ENCODE results near the gene PLCL2. TPM values are rescaled to one million over a fixed set of nuclear protein-coding genes. Genes with fewer than 3 reads are reported as not detected.

Gene PLCL2
- 1.4 and 1.6 TPM in 2 replicates for total RNA-seq (2014; rRNA removed; shearing (Covaris generic))

DNA sequence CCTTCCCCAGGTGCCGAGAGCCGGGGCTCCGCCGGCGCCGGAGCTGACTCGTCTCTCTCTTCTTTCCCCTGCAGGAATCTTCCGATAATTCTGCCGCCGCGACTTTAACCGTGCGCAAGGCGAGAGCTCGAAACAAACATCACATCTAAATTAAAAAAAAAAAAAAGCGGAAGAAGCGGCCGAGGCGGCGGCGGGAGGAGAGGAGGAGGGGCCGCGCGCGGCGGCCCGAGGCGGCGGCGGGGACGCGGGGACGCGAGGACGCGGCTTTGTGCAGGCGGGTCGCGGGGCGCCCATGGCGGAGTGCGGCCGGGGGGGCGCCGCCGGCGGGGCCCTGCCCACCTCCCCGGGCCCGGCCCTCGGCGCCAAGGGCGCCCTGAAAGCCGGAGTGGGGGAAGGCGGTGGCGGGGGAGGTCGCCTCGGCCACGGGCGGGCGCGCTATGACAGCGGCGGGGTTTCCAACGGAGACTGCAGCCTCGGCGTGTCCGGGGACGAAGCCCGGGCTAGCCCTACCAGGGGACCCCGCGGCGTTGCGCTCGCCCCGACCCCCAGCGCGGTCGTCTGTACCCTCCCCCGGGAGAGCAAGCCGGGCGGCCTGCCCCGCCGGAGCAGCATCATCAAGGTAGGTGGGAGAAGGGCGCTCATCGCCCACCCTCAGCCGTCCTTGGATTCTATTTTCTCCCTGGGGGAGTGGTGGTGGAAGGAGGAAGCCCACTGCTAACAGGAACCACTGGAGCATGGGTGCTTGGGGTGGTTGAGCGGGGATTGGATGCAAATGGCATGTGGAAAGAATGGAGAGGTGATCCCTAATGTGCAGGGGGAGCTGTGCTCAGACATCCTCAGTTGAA lies at the start of gene PLCL2:
PLCL2 (plus strand) TSS at position 208 of the 845 bp plus-strand sequence; CDS start at position 293, 85 bp downstream.
- Histone ChIP-seq H3K27ac (no peak within 1 kb of the TSS), H3K27me3 (no peaks in the 10 kb centered on the region), H3K9me3 (replicated peaks) (no peaks in the 10 kb centered on the region), H3K4me1 (no peaks in the 10 kb centered on the region), H3K36me3 (no peaks in the 10 kb centered on the region), H3K4me3 (peak within 1 kb of the TSS; percentile 75)
- peak; percentile 23 to 43 for DNase-seq

DNA sequence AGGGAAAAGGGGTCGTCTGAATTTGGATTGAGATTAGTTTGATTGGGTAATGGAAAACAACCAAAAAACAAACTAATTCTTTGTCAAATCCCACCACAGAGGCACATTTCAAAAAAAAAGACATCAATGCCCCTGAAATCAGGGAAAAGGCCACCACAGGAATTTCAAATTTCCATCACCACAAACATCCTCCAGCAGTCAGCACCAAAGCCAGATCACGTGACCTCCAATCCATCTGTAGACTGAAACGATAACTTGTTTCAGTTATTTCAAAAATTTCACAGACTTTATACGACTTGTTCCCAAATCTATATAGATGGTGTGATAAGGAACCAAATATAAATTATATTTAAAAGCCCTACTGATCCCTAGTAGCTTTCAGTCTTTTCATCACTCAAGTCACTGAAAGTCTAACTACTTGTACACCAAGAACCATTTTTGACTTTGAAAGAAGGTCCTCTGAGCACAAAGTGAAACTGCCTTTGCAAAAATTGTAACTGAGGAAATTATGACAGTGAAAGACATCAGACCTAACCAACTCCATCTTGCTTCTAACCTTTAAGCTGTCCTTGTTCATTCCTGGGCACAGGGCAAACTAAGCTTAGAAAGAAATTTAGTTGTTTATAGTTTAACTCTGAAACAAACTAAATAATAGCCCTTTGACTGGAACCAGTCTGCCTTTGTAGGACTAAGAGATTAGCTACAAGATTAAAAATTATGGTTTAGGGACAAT lies 48.1 kb upstream of the PLCL2 start:
- Histone ChIP-seq H3K27me3 (no peaks in the 10 kb centered on the region), H3K9me3 (replicated peaks) (no peaks in the 10 kb centered on the region), H3K36me3 (no peaks in the 10 kb centered on the region), H3K27ac (no peak overlapping the region), H3K4me1 (peaks cover 2% of the 10 kb centered on the region; the same call in 1 of the 2 replicates), H3K4me3 (no peak overlapping the region)
- no peak for DNase-seq

DNA sequence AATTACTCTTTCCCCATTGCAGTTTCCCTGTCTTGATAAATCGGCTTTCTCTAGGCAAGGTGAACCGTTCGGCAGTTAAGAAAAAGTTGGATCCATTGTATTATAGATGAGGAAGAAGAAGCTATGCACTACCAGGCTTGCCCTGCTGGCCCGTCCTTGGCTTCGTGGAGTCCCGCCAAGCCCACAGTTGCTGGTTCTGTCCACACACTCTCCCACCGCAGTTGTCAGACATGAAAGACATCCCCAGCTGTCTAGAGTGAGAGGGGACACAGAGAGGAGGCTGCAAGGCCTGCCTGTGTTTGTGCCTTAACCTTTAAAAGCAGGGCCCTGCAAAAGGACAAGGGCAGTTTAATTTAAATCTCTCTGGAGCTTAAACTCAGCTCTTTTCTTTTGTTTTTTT lies 47.2 kb upstream of the PLCL2 start:
- Histone ChIP-seq H3K4me3 (no peak overlapping the region), H3K9me3 (replicated peaks) (no peaks in the 10 kb centered on the region), H3K27me3 (no peaks in the 10 kb centered on the region), H3K4me1 (peaks cover 2% of the 10 kb centered on the region; the same call in 1 of the 2 replicates), H3K36me3 (no peaks in the 10 kb centered on the region), H3K27ac (no peak overlapping the region)
- DNase-seq: peak; percentile 5 to 20

DNA sequence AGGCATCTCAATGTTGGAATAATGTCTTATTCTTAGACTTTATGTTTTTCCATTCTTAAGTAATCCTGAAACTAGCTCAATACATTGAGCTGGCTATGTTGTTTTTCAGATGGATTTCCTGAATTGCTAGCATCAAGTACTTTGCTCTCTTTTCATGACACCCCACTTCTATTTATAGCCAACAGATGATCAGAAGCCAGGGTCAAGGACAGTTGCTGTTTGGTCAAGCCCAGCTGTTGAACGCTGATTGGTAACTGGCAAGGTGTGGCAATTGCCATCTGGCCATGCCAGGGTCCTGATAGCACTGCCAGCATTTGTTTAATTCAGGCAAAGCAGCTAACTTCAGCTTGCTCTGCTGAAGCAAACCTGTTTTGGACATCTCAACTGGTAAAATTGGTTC lies 46.2 kb upstream of the PLCL2 start:
- Histone ChIP-seq H3K36me3 (no peaks in the 10 kb centered on the region), H3K4me3 (no peak overlapping the region), H3K27me3 (no peaks in the 10 kb centered on the region), H3K4me1 (peaks cover 2% of the 10 kb centered on the region; the same call in 1 of the 2 replicates), H3K9me3 (replicated peaks) (no peaks in the 10 kb centered on the region), H3K27ac (no peak overlapping the region)
- no peak for DNase-seq

DNA sequence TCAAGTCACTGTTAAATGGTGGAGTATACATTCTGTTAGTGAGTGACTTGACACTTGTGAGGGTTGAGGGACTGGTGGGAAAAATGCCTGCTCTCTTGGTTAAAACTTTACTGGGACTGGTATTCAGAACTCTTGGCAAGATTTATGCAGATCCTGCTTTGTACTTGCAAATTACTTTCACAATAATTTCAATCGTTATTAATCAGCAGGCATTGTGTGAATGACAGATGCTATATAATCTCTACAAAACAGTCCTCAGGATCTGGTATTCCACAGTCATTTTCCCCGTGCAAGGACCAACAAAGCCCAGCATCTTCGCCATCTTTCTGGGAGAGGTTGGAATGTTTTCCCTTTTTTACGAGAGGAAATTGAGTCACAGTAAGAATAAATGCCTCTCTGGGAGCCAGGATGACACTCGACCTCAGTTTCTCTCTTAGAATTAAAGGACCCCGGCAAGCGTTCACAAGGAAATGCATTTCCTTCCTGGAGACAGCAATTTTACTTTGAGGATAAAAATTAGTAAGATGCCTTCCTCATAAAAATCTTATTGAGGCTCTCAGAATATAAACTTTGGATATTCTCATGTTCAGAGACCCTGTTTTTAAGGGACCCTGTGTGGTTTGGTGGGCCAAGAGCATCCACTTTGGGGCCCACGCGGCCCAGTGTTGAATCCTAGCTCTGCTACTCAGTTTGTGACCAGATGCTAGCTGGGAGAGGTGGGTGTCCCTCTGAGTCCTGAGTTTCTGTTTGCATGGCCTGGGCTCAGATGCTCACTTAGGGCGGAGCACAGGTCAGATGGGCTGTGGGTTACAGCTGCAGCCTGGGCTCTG lies 45.3 kb upstream of the PLCL2 start:
- no peak overlapping the region for H3K4me3 ChIP-seq
- H3K27me3 ChIP-seq: no peaks in the 10 kb centered on the region
- H3K36me3 ChIP-seq: no peaks in the 10 kb centered on the region
- peaks cover 2% of the 10 kb centered on the region; the same call in 1 of the 2 replicates for H3K4me1 ChIP-seq
- H3K9me3 ChIP-seq (replicated peaks): no peaks in the 10 kb centered on the region
- no peak overlapping the region for H3K27ac ChIP-seq
- DNase-seq: no peak

DNA sequence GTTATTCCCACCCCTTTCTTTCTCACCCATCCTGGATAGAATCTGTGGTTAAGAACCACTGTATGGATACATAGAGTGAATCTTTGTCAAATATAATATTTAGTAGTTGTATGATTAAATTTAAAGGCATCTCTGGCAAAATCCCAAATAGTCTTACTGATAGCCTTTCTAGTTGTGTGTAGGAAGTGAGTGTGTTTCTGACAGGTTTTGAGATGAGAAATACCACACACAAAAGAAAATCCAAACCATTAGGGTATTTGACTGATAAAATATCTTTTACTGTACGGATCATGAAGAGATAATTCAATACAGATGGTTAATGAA lies 44.7 kb upstream of the PLCL2 start:
- H3K27ac ChIP-seq: no peak overlapping the region
- DNase-seq: no peak
- H3K4me3 ChIP-seq: no peak overlapping the region
- no peaks in the 10 kb centered on the region for H3K36me3 ChIP-seq
- peaks cover 2% of the 10 kb centered on the region; the same call in 1 of the 2 replicates for H3K4me1 ChIP-seq
- H3K27me3 ChIP-seq: no peaks in the 10 kb centered on the region
- H3K9me3 ChIP-seq (replicated peaks): no peaks in the 10 kb centered on the region

DNA sequence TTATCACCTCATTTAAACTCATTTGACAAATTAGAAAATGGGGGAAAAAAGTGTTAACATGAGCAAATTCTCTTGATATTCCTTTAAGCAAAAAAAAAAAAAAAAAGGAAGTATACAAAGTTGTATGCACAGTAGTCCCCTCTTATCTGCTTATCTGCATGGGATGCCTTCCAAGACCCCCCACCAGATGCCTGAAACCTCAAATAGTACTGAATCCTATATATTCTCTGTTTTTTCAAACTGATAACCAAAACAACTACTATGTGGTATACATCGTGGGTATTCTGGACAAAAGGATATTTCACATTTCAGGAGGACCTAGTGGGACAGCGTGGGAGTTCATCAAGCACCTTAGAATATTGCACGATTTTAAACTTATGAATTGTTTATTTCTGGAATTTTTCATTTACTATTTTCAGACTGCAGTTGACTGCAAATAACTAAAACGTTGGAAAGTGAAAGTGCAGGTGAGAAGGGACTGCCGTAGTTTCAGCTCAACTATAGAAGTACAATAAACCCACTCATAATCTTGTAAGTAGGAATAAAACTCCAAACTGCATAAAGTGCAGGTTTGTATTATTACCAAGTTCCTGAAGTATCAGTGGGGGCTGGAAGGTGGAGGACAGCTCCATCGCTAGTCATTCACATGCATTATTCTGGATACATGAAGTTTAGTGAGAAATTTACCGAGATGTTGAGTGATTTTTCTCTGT lies 43.6 kb upstream of the PLCL2 start:
- no peaks in the 10 kb centered on the region for H3K9me3 ChIP-seq (replicated peaks)
- DNase-seq: no peak
- no peak overlapping the region for H3K4me3 ChIP-seq
- peaks cover 2% of the 10 kb centered on the region; the same call in 1 of the 2 replicates for H3K4me1 ChIP-seq
- no peak overlapping the region for H3K27ac ChIP-seq
- H3K27me3 ChIP-seq: no peaks in the 10 kb centered on the region
- H3K36me3 ChIP-seq: no peaks in the 10 kb centered on the region

DNA sequence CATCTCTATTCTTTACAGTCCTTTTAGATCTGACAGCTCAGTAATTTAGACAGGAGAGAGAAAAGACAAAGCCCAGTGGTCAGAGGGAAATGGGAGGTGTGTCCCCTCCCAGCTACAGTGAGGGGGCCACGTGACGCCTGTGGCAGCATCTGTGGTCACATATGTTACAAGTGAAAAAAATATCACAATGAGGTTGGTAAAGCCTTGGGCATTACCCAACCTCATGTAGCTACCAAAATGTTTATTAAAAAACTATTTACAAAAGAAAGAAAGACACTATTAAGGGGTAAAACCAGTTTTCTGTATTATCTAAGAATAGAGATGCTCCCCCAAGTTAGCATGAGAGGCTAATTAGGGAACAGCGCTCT lies 42.9 kb upstream of the PLCL2 start:
- H3K27me3 ChIP-seq: no peaks in the 10 kb centered on the region
- DNase-seq: no peak
- H3K27ac ChIP-seq: no peak overlapping the region
- H3K4me1 ChIP-seq: peaks cover 2% of the 10 kb centered on the region; the same call in 1 of the 2 replicates
- H3K9me3 ChIP-seq (replicated peaks): no peaks in the 10 kb centered on the region
- no peaks in the 10 kb centered on the region for H3K36me3 ChIP-seq
- no peak overlapping the region for H3K4me3 ChIP-seq

DNA sequence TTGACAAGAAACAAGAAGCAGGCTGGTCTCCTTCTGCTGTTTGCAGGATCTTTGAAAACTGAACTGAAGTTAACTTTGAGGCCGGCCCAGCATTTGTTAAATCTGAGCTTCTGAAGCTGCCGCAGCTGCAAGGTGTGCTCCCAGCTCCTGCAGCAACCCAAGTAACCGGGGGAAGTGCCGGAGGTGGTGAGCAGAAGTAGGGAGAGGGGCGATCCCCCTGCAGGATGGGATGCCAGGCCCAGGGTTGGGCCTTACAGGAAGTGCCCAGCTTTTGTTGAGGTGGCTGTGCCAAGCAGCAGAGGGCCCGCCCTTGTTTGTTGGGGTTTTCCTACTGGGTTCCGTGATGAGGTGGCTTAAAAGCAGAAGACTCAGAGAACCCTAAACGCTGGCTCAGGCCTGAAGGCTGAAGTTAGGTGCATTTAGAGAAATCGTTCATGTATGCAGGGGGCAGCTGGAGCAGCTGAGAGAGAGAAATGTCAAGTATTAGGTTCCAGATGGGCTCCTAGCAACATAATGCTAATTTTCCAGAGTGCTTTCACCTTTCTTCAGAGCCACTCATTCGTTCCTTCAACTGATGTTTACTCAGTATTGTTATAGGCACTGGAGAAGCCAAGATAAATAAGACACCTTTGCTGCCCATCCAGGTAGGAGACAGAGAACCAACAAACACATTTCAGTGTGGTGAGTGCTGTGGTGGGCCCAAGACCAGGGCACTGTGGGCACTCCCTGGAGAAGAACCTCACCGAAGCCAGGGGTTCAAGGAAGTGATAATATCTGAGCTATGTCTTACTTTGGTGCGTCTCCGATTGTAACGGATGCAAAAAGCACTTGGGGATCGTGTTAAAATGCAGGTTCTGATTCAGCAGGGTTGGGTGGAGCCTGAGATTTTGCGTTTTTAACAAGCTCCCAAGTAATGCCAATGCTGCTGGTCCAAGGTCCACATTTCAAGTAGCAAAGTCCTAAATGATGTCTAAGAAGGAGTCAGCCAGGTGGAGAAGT lies 42.2 kb upstream of the PLCL2 start:
- no peak overlapping the region for H3K27ac ChIP-seq
- H3K36me3 ChIP-seq: no peaks in the 10 kb centered on the region
- H3K9me3 ChIP-seq (replicated peaks): no peaks in the 10 kb centered on the region
- H3K4me3 ChIP-seq: no peak overlapping the region
- no peak for DNase-seq
- no peaks in the 10 kb centered on the region for H3K27me3 ChIP-seq
- H3K4me1 ChIP-seq: peaks cover 2% of the 10 kb centered on the region; the same call in 1 of the 2 replicates

DNA sequence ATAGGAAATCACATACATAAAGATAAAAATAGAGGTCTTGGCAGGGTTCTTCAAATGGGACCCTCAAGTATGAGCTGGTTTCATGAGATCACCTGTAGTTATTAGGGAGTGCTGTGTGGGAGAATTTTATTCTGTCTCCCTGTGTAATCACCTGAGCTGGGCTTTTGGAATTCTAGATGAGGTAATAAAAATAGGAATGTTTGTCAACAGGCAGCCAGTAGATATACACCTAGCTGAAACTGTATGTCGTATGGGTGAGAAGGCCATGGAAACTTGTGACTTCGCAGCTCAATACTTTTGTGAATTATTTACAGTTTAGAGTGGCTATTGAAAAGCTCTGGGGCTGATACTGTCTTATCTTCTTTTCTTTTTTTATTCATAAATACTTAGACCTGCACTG lies 40.5 kb upstream of the PLCL2 start:
- H3K4me1 ChIP-seq: no peaks in the 10 kb centered on the region
- no peak for DNase-seq
- no peak overlapping the region for H3K27ac ChIP-seq
- no peaks in the 10 kb centered on the region for H3K9me3 ChIP-seq (replicated peaks)
- no peaks in the 10 kb centered on the region for H3K36me3 ChIP-seq
- H3K4me3 ChIP-seq: no peak overlapping the region
- H3K27me3 ChIP-seq: no peaks in the 10 kb centered on the region

DNA sequence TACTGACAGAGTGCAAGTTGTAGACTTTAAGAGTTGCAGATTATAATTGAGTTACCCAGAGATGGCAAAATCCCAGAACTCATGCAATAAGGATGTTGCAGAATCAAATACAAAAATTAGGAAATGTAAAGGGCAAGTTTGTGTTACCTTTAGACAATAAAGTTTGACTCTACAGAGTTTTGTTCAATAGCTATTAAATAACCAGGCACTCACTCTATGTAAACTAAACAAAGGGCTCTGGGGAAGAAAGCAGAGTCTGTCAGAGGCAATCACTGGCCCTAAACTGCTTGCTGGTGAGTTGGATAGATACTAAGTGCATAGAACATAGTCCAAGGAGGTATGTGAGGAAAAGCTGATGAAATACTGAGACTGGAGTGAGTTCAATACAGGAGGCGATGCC lies 40.0 kb upstream of the PLCL2 start:
- Histone ChIP-seq H3K36me3 (no peaks in the 10 kb centered on the region), H3K4me3 (no peak overlapping the region), H3K27me3 (no peaks in the 10 kb centered on the region), H3K4me1 (peaks cover 3% of the 10 kb centered on the region), H3K27ac (no peak overlapping the region), H3K9me3 (replicated peaks) (no peaks in the 10 kb centered on the region)
- DNase-seq: no peak

DNA sequence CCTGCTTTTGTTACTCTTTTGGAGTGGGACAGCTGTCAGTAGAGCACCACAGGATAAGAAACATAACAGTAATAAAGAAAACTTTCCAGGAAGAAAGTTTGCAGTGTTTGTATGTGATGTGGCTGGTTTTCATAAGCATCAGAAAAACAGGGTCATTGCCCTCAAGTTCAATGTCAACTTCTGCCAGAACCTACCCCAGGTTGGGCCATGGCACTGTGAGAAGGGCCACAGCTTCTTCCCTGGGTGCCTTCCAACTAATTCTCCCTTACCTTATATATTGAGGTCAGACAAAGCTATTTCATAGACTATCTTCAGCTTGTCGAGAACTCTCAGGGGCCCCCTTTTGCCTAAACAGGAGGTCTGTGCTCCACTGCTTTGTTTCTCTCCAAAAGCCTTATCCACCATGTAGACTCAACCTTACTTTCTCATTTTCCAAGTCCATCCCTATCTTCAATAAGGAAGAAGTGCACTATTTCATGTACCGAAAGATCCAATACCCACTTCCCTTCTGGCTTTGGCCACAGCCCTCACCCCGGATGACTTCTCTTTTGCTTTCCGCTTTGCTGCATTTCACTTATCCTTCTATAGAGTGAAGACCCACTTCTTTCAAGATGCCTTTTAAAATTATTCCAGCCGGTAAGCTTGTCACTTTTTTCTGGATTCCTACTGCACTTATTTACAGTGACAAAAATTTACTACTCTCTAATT lies 38.2 kb upstream of the PLCL2 start:
- no peak overlapping the region for H3K4me3 ChIP-seq
- H3K27me3 ChIP-seq: no peaks in the 10 kb centered on the region
- no peak overlapping the region for H3K27ac ChIP-seq
- H3K36me3 ChIP-seq: no peaks in the 10 kb centered on the region
- H3K4me1 ChIP-seq: peaks cover 10% of the 10 kb centered on the region
- H3K9me3 ChIP-seq (replicated peaks): no peaks in the 10 kb centered on the region; the same call in 1 of the 2 replicates
- DNase-seq: no peak

DNA sequence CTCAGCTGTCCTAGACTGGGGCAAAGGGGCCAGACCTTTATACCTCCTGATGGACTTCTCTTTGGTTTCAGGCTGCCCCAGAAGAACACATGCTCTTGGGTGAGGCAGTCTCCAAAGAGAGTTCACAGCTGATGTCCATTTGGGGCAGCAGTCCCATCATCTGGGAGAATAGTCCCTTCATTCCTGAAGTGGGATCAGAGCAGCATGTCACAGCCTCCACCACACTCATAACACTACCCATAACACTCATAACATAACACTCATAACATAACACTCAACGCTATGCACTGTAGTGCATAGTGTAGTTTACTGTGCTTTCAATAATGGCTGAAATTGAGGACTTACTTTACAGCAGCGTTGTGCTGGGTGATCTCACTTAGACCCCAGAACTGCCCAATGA lies 36.7 kb upstream of the PLCL2 start:
- Histone ChIP-seq H3K4me3 (no peak overlapping the region), H3K27me3 (no peaks in the 10 kb centered on the region), H3K36me3 (no peaks in the 10 kb centered on the region), H3K4me1 (peaks cover 10% of the 10 kb centered on the region), H3K9me3 (replicated peaks) (no peaks in the 10 kb centered on the region; the same call in 1 of the 2 replicates), H3K27ac (no peak overlapping the region)
- DNase-seq: no peak

All from SJCRH30 (cell line).